Left lung (tissue), 10 donors: ENCODE results near the gene ARPC4. TPM values are rescaled to one million over a fixed set of nuclear protein-coding genes. Genes with fewer than 3 reads are reported as not detected.

ENCODE experiments used
- ATAC-seq: fragments of 200-7000 bp; cut with Tn5 transposase; one replicate; pipeline ENCODE4 v1.9.1; 2020; ENCODE audit warnings: moderate library complexity
- DNase-seq, 4 donors: peaks; one replicate each; pipeline ENCODE4 v3.0.0-alpha.2; 2013 to 2020
- H3K27ac ChIP-seq, 2 donors: fragments of 200-600 bp; sonication (generic) in 1 of 2; one replicate each; pipeline versions ENCODE4 v1.5.0 to v1.8.0; 2020 to 2021
- H3K27me3 ChIP-seq, 2 donors: fragments of 200-600 bp; sonication (generic) in 1 of 2; one replicate each; pipeline versions ENCODE4 v1.5.0 to v1.8.0; 2020 to 2021
- H3K36me3 ChIP-seq, 2 donors: fragments of 200-600 bp; sonication (generic) in 1 of 2; one replicate each; pipeline versions ENCODE4 v1.5.0 to v1.8.0; 2020 to 2021
- H3K4me1 ChIP-seq, 2 donors: fragments of 200-600 bp; one replicate each; pipeline ENCODE4 v1.8.0; 2021
- H3K4me3 ChIP-seq, 2 donors: fragments of 200-600 bp; sonication (generic) in 1 of 2; one replicate each; pipeline versions ENCODE4 v1.5.0 to v1.8.0; 2020 to 2021; ENCODE audit warnings: mild to moderate bottlenecking in 1 of 2
- H3K9me3 ChIP-seq, 2 donors: fragments of 200-600 bp; sonication (generic) in 1 of 2; one replicate each; pipeline versions ENCODE4 v1.5.0 to v1.8.0; 2020 to 2021
- CTCF ChIP-seq, 2 donors: fragments of 200-600 bp; sonication (generic) in 1 of 2; IDR thresholded peaks; one replicate each; pipeline versions ENCODE4 v1.5.0 to v1.8.0; 2021; ENCODE audit warnings: antibody characterized with exemption in 2 of 2
- intact Hi-C, 2 donors: fragments of 100-400 bp; cut with DNase I; formaldehyde crosslinking; loops; one replicate each; pipeline versions ENCODE4 v1.11.2 to v1.14.2; 2022
- polyA plus RNA-seq, 6 donors: library from polyadenylated mRNA; unstranded; fragments of 120-200 nt; gene quantifications; one replicate each; pipeline ENCODE4 v1.2.1, GENCODE V29; 2013; ENCODE audit not compliant: insufficient read length in 6 of 6
- total RNA-seq, 2 donors: library from RNA; stranded (reverse); fragmentation: NEBNext Ultra II Directional; extraction: Animal tissue kit (Norgen Biotek cat#: 25700); gene quantifications; one replicate each; pipeline ENCODE4 v1.2.1, GENCODE V29; 2021
- donor health status: DM: no; HTN: yes; CAD: no.
- donor health status: DM: no; HTN: no; CAD: no.

ARPC4 gene
- total and polyA plus RNA-seq, 8 donors = 87.7 to 193 (median 112) TPM

GRCh38 chr3:9804996-9805395 is 12.1 kb downstream of the ARPC4 start:
- peaks cover 9 to 80% of the 10 kb centered on the region in 2 donors for H3K36me3 ChIP-seq
- intact Hi-C loops = no loop called here
- no peak overlapping the region for H3K27ac ChIP-seq
- no peaks in the 10 kb centered on the region for H3K27me3 ChIP-seq
- DNase-seq (no peak), ATAC-seq (no peak)
- H3K4me3 ChIP-seq = no peak overlapping the region
- no peaks in the 10 kb centered on the region for H3K9me3 ChIP-seq
- no peak for TF ChIP-seq CTCF (IDR thresholded peaks at IDR 0.05)
- H3K4me1 ChIP-seq = peaks cover 0 to 15% of the 10 kb centered on the region in 2 donors

GRCh38 chr3:9806137-9806536 is 13.3 kb downstream of the ARPC4 start:
- no peaks in the 10 kb centered on the region for H3K9me3 ChIP-seq
- no peak overlapping the region for H3K4me3 ChIP-seq
- peaks cover 7 to 68% of the 10 kb centered on the region in 2 donors for H3K36me3 ChIP-seq
- H3K27me3 ChIP-seq = no peaks in the 10 kb centered on the region
- no peak overlapping the region for H3K27ac ChIP-seq
- peaks cover 0 to 23% of the 10 kb centered on the region in 2 donors for H3K4me1 ChIP-seq
- no peak for TF ChIP-seq CTCF (IDR thresholded peaks at IDR 0.05)
- ATAC-seq = no peak
- DNase-seq = peak in 1 of 4 donors; percentile 55
- intact Hi-C loops = no loop called here

DNA sequence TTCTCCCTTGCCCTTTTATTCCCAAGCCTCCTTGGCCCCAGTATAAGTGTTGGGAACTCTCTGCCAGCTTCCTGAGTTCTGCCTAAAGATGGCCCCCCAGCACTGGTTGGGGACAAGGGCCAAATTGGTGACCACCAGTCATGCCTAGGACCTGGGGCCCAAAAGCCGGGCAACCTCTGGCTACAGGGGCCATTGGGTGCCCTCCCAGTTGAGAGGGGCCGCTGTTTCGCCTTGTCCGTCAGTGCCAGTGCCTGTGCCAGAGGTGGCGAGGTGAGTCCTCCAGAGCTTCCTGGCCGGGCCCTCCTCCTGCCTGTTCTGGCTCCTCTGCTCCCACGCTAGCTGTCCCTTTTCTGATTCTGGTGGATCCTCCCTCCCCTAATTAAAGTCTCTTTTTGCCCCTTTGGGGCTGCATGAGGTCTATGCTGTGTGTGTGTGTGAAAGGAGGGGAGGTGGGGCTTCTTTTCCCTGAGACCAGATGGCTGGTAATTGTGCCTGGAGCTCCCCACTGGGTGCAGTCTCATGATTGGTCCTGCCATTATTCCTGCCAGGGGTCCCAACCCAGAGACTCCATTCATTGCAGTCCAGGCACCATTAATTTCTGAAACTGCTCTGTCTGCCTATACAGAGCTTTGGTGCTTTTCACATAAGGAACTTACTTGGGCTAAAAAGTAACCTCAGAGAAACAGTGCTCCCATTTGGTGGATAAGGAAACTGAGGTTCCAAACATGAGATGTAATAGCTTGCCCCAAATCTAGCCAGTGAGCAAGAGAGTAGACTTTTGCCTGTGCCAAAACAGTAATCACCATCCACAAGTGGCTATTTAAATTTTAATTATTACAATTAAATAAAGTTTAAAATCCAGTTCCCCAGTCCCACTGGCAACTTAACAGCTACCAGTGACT is 14.1 kb downstream of the ARPC4 start:
- intact Hi-C loops = no loop called here
- peaks cover 0 to 60% of the 10 kb centered on the region in 2 donors for H3K36me3 ChIP-seq

GRCh38 chr3:9807981-9808344 is 15.1 kb downstream of the ARPC4 start:
- Histone ChIP-seq H3K36me3 (peaks cover 0 to 53% of the 10 kb centered on the region in 2 donors), H3K9me3 (no peaks in the 10 kb centered on the region), H3K4me1 (peaks cover 0 to 23% of the 10 kb centered on the region in 2 donors), H3K27me3 (no peaks in the 10 kb centered on the region), H3K27ac (peak overlapping the region in 1 of 2 donors; percentile 96), H3K4me3 (no peak overlapping the region)
- intact Hi-C loops = no loop called here
- ATAC-seq = no peak
- no peak for TF ChIP-seq CTCF (IDR thresholded peaks at IDR 0.05)
- no peak for DNase-seq

More for the DNA sequence above, 14.1 kb downstream of the ARPC4 start:
- TF ChIP-seq CTCF (IDR thresholded peaks at IDR 0.05) = no peak
- Histone ChIP-seq H3K4me3 (no peak overlapping the region), H3K27me3 (no peaks in the 10 kb centered on the region), H3K27ac (peak overlapping the region in 1 of 2 donors; percentile 96), H3K9me3 (no peaks in the 10 kb centered on the region), H3K4me1 (peaks cover 0 to 23% of the 10 kb centered on the region in 2 donors)
- DNase-seq (peak in 1 of 4 donors; percentile 69), ATAC-seq (no peak)

- no peak for ATAC-seq
- TF ChIP-seq CTCF (IDR thresholded peaks at IDR 0.05) = no peak
Measured at GRCh38 chr3:9808345-9809037, 15.6 kb downstream of the ARPC4 start.

More at GRCh38 chr3:9808345-9809037, 15.6 kb downstream of the ARPC4 start:
- no peaks in the 10 kb centered on the region for H3K27me3 ChIP-seq
- H3K36me3 ChIP-seq = peaks cover 0 to 52% of the 10 kb centered on the region in 2 donors
- no peaks in the 10 kb centered on the region for H3K9me3 ChIP-seq
- DNase-seq = peak in 1 of 4 donors; percentile 21
- no peak overlapping the region for H3K4me3 ChIP-seq
- peaks cover 0 to 23% of the 10 kb centered on the region in 2 donors for H3K4me1 ChIP-seq
- intact Hi-C loops = no loop called here
- H3K27ac ChIP-seq = peak overlapping the region; percentile 96 to 97
